AG20443 (cell line): Measurements from ENCODE around the gene ZBTB26.
"Not testable (repeated sequence)": the region's sequence is repeated elsewhere in the genome, so short reads cannot be mapped to it uniquely, and the experiment has no call there.

Experiments
- DNase-seq: peaks from one replicate; pipeline ENCODE4 v3.0.0; 2012; ENCODE audit warnings: low spot score, mixed read lengths

The ZBTB26 gene

GRCh38 chr9:122923947-122924346 is 7.4 kb downstream of the ZBTB26 start:
- no peak for DNase-seq

GRCh38 chr9:122922713-122923112 is 8.6 kb downstream of the ZBTB26 start:
- DNase-seq, result no peak

GRCh38 chr9:122918310-122918709 is 13.0 kb downstream of the ZBTB26 start:
- no peak for DNase-seq

DNA sequence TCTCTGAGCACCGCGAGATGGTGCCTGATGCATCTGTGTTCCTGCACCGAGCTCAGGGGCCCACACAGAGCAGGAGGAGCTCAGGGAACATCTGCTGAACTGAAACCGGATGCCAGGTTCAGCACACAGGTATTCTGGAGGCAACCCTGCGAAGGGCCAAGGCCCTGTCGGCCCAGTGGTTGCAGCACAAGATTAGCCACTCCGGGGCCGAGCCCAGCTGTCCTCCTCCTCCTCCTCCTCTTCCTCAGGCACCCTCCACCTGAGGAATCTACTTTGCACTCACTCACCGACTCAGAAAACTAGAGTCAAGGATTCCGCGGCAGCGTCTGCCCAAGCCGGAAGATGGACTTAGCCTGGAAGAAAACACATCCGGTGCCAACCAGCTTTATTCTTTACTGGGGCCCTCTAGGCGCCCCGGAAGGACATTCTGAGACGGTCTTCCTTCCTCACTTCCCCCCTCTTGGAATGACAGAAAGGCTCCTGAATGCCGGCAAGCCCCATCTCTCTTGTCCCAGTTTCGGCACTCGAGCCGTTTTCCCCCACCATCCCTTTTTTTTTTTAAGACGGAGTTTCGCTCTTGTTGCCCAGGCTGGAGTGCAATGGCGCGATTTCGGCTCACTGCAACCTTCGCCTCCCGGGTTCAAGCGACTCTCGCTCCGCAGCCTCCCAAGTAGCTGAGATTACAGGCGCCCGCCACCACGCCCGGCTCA is 18.2 kb downstream of the ZBTB26 start, which contains the start of gene ZBTB6:
Gene ZBTB6, minus strand, starts transcription at position 360 of the 710 bp plus-strand sequence. CDS start 1,251 bp downstream, outside the sequence.
- DNase-seq, result peak; percentile 87

- no peak for DNase-seq
These were observed 18.7 kb downstream of the ZBTB26 start for GRCh38 chr9:122912671-122912963.

GRCh38 chr9:122906122-122906521 is 25.2 kb downstream of the ZBTB26 start:
- DNase-seq, result not testable (repeated sequence)

DNA sequence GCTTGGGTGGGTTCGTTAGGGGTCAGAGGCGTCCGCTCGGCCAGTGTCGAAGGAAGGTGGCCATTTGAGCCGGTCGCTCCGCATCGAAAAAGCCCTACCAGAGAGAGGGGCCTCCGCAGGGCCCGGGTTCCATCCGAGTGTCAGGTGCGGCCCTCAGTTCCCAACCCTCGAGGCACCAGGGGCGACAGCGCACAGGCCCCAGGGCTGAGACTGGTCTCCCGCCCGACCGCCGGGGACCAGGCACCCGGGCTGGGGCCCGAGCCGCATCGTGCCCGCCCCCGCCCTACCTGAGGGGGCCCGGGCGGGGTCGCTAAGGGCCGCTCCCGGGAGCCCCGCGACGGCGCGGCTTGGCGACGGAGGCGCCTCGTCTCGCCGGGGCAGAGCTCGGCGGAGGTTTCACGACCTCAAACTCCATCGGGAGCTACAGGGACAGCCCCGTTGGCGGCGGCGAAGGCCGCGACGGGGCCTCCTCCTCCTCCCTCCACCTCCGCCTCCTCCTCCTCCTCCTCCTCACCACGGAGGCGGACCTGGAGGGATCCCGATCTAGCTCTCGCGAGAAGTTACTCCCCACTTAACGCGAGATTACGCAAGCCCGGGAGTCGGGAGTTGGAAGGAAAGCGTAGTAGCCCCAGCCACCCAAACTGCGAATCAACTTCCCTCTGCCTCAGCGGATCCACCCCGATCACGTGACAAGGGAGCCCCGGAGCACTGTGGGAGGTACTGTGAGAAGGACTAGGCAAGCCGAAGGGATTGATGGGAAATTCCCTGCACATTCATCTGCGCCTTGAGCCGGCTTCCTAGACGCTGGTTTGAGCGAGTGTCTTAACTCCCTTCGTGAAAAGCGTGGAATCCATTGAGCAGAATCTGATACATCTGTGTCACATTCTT is 26.2 kb downstream of the ZBTB26 start, which contains the start of gene RC3H2:
Gene RC3H2, minus strand, starts transcription at position 537 of the 888 bp plus-strand sequence. CDS start 7,850 bp downstream, outside the sequence.
- DNase-seq, result peak; percentile 97

DNA sequence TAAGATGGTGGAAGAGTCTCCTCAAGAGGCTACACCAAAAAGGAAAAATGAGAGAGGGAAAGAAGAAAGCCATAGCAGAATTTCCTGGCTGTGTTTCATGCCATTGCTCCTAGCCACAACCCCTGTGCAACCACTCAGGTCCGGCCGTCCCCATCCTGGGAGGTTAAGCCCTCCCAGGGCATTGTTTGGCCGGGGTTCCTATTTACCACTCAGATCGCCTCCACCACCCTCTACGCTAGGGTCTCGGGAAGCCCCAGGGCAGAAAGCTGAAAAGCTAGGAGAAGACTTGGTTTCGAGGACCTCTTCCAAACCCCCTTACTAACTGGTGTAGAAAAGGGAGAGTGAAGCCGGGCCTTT is 26.9 kb downstream of the ZBTB26 start:
- peak; percentile 42 for DNase-seq

- DNase-seq, result no peak
These were observed 30.5 kb downstream of the ZBTB26 start for GRCh38 chr9:122900791-122901190.

GRCh38 chr9:122897969-122898368 is 33.3 kb downstream of the ZBTB26 start:
- peak; percentile 9 for DNase-seq

GRCh38 chr9:122888480-122888879 is 42.8 kb downstream of the ZBTB26 start:
- no peak for DNase-seq

GRCh38 chr9:122883125-122883524 is 48.2 kb downstream of the ZBTB26 start:
- DNase-seq, result no peak

- no peak for DNase-seq
These were observed 51.9 kb downstream of the ZBTB26 start for GRCh38 chr9:122879443-122879842.

- no peak for DNase-seq
These were observed 55.8 kb downstream of the ZBTB26 start for GRCh38 chr9:122875523-122875922.

DNA sequence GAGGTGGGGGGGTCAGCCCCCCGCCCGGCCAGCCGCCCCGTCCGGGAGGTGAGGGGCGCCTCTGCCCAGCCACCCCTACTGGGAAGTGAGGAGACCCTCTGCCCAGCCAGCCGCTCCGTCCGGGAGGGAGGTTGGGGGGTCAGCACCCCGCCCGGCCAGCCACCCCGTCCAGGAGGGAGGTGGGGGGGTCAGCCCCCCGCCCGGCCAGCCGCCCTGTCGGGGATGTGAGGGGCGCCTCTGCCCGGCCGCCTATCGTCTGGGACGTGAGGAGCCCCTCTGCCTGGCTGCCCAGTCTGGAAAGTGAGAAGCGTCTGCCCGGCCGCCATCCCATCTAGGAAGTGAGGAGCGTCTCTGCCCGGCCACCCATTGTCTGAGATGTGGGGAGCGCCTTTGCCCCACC is 64.0 kb downstream of the ZBTB26 start:
- DNase-seq, result not testable (repeated sequence)

- no peak for DNase-seq
These were observed 65.2 kb downstream of the ZBTB26 start for GRCh38 chr9:122866079-122866478.
